Measurements from ENCODE around the gene TRIM51.

The TRIM51 gene

GRCh38 chr11:55895216-55895615 is 12.1 kb downstream of the TRIM51 start:
- 73 to 100% methylated on average over 1 to 6 of the region's 8 CpGs for WGBS, 2 experiments (ENCODE audit: insufficient coverage in 2 of 2)
- H3K9me3 ChIP-seq (ENCODE audit: control insufficient read depth, low read length) = peaks cover 4% of the 10 kb centered on the region
- H3K4me1 ChIP-seq (ENCODE audit: control insufficient read depth, insufficient read depth, low read length, poor library complexity, severe bottlenecking) = no peaks in the 10 kb centered on the region
- no peaks in the 10 kb centered on the region for H3K36me3 ChIP-seq (ENCODE audit: control insufficient read depth, insufficient read depth, low read length)
- H3K4me3 ChIP-seq (ENCODE audit: extremely low read depth, insufficient read depth, low read length, poor library complexity, severe bottlenecking) = no peak overlapping the region
- no peak overlapping the region for H3K27ac ChIP-seq (ENCODE audit: low read depth, low read length, severe bottlenecking)

DNA sequence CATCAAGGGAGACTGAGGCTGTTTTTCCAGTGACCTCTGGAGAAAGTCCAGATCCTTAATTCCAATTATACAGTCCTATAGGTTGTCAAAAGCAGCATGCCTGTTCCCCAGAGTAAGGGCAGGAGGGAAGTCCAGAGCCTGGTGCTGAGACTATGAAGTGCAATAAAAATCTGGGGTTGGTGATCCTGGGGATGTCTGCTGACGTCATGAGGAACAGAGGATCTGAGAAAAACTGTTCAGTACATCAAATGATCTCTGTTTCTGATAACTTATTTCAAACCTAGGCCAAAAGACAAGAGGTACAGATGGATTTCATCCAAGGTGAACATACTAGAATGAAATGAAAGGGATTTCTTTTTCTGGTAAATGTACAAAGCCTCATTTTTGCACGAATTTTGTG is 19.2 kb downstream of the TRIM51 start:
- Histone ChIP-seq H3K4me1 (ENCODE audit: control insufficient read depth, insufficient read depth, low read length, poor library complexity, severe bottlenecking) (no peaks in the 10 kb centered on the region), H3K27ac (ENCODE audit: low read depth, low read length, severe bottlenecking) (no peak overlapping the region), H3K4me3 (ENCODE audit: extremely low read depth, insufficient read depth, low read length, poor library complexity, severe bottlenecking) (no peak overlapping the region), H3K36me3 (ENCODE audit: control insufficient read depth, insufficient read depth, low read length) (no peaks in the 10 kb centered on the region), H3K9me3 (ENCODE audit: control insufficient read depth, low read length) (peaks cover 5% of the 10 kb centered on the region)
- 0% methylated on average over 1 of the region's 2 CpGs; no CpG with 5 or more reads in 1 of the 2 experiments for WGBS, 2 experiments (ENCODE audit: insufficient coverage in 2 of 2)

GRCh38 chr11:55914482-55914881 is 31.4 kb downstream of the TRIM51 start, which contains the start of gene OR5W2:
Gene OR5W2, minus strand, starts transcription at chr11:55914582. Its CDS starts 0 bp downstream, at chr11:55914582.
- Histone ChIP-seq H3K9me3 (ENCODE audit: control insufficient read depth, low read length) (peaks cover 9% of the 10 kb centered on the region), H3K27ac (ENCODE audit: low read depth, low read length, severe bottlenecking) (no peak within 1 kb of the TSS), H3K4me1 (ENCODE audit: control insufficient read depth, insufficient read depth, low read length, poor library complexity, severe bottlenecking) (no peaks in the 10 kb centered on the region), H3K36me3 (ENCODE audit: control insufficient read depth, insufficient read depth, low read length) (no peaks in the 10 kb centered on the region), H3K4me3 (ENCODE audit: extremely low read depth, insufficient read depth, low read length, poor library complexity, severe bottlenecking) (no peak within 1 kb of the TSS)
- WGBS, 2 experiments (ENCODE audit: insufficient coverage in 2 of 2) = no CpG with 5 or more reads among the region's 1 CpG

- 68 to 83% methylated on average over 3 to 4 of the region's 5 CpGs for WGBS, 2 experiments (ENCODE audit: insufficient coverage in 2 of 2)
- H3K9me3 ChIP-seq (ENCODE audit: control insufficient read depth, low read length) = peaks cover 6% of the 10 kb centered on the region
Observed at GRCh38 chr11:55920537-55920936, 37.4 kb downstream of the TRIM51 start.

GRCh38 chr11:55936300-55936699 is 53.2 kb downstream of the TRIM51 start, which contains the start of gene OR5I1:
Gene OR5I1, minus strand, starts transcription at chr11:55936400. Its CDS starts 0 bp downstream, at chr11:55936400.
- WGBS, 2 experiments (ENCODE audit: insufficient coverage in 2 of 2) = no CpG with 5 or more reads among the region's 2 CpGs
- Histone ChIP-seq H3K4me1 (ENCODE audit: control insufficient read depth, insufficient read depth, low read length, poor library complexity, severe bottlenecking) (no peaks in the 10 kb centered on the region), H3K9me3 (ENCODE audit: control insufficient read depth, low read length) (no peaks in the 10 kb centered on the region), H3K4me3 (ENCODE audit: extremely low read depth, insufficient read depth, low read length, poor library complexity, severe bottlenecking) (no peak within 1 kb of the TSS), H3K36me3 (ENCODE audit: control insufficient read depth, insufficient read depth, low read length) (no peaks in the 10 kb centered on the region), H3K27ac (ENCODE audit: low read depth, low read length, severe bottlenecking) (no peak within 1 kb of the TSS)

More at GRCh38 chr11:55920537-55920936, 37.4 kb downstream of the TRIM51 start:
- Histone ChIP-seq H3K4me1 (ENCODE audit: control insufficient read depth, insufficient read depth, low read length, poor library complexity, severe bottlenecking) (no peaks in the 10 kb centered on the region), H3K4me3 (ENCODE audit: extremely low read depth, insufficient read depth, low read length, poor library complexity, severe bottlenecking) (no peak overlapping the region), H3K36me3 (ENCODE audit: control insufficient read depth, insufficient read depth, low read length) (no peaks in the 10 kb centered on the region), H3K27ac (ENCODE audit: low read depth, low read length, severe bottlenecking) (no peak overlapping the region)
